IMR-90 (cell line): ENCODE measurements around the gene SPC25. TPM values are rescaled to one million over a fixed set of nuclear protein-coding genes. Genes with fewer than 3 reads are reported as not detected.

Experiments used
- ATAC-seq: fragments of 200-7000 bp; cut with Tn5 transposase; 2 replicates; pipeline ENCODE4 v1.9.1; 2020; ENCODE audit warnings: low read depth, mild to moderate bottlenecking, moderate library complexity
- BruUV-seq: library from RNA; stranded (reverse); fragments of 400-500 nt; replicated peaks from 2 replicates; lab custom pipeline; 2021; lab: Mats Ljungman, UMichigan
- CTCF ChIA-PET: fragments of 300-600 bp; formaldehyde crosslinking; extraction: SDS; loops from one replicate; lab custom pipeline; 2021; ENCODE audit warnings: antibody characterized with exemption; lab: Yijun Ruan, JAX
- POLR2A ChIA-PET: fragments of 300-600 bp; sonication (Branson Sonifier 250); formaldehyde crosslinking; loops from one replicate; lab custom pipeline; 2022; ENCODE audit warnings: antibody characterized with exemption; ENCODE audit not compliant: unreplicated experiment; lab: Charles Lee
- DNase-seq: peaks from one replicate; pipeline ENCODE4 v3.0.0; 2013
- H2AFZ ChIP-seq: replicated peaks from 2 replicates; pipeline ENCODE3; 2013; ENCODE audit warnings: low read length, mild to moderate bottlenecking; ENCODE audit not compliant: poor library complexity
- H2AK5ac ChIP-seq: 2 replicates; pipeline ENCODE4 v1.6.1; 2013; ENCODE audit warnings: low read depth, low read length, inconsistent platforms
- H2AK9ac ChIP-seq: replicated peaks from 2 replicates; pipeline ENCODE3; 2013; ENCODE audit warnings: mild to moderate bottlenecking, low read depth, low read length, moderate library complexity; ENCODE audit not compliant: poor library complexity
- H2BK120ac ChIP-seq: 2 replicates; pipeline ENCODE4 v1.6.1; 2013; ENCODE audit warnings: low read depth, low read length, inconsistent platforms
- H2BK15ac ChIP-seq: 3 replicates; pipeline ENCODE4 v1.6.1; 2013; ENCODE audit warnings: low read depth, low read length, inconsistent platforms
- H2BK20ac ChIP-seq: 2 replicates; pipeline ENCODE4 v1.6.1; 2013; ENCODE audit warnings: low read depth, mild to moderate bottlenecking, inconsistent platforms, low read length, moderate library complexity
- H2BK5ac ChIP-seq: 2 replicates; pipeline ENCODE4 v1.6.1; 2013; ENCODE audit warnings: mild to moderate bottlenecking, low read depth, low read length, inconsistent platforms; ENCODE audit not compliant: poor library complexity, severe bottlenecking
- H3K14ac ChIP-seq: replicated peaks from 2 replicates; pipeline ENCODE4 v1.6.1; 2013; ENCODE audit warnings: low read depth, low read length, inconsistent platforms
- H3K18ac ChIP-seq: 2 replicates; pipeline ENCODE4 v1.6.1; 2013; ENCODE audit warnings: low read depth, low read length, control low read depth
- H3K23ac ChIP-seq: 2 replicates; pipeline ENCODE4 v1.6.1; 2013; ENCODE audit warnings: low read depth, low read length, inconsistent platforms
- H3K27ac ChIP-seq: 2 replicates; pipeline ENCODE4 v1.5.1; 2013; ENCODE audit warnings: mild to moderate bottlenecking, control low read depth, low read length; ENCODE audit not compliant: insufficient read depth
- H3K27me3 ChIP-seq: 2 replicates; pipeline ENCODE4 v1.6.1; 2013; ENCODE audit warnings: low read length; ENCODE audit not compliant: control insufficient read depth, insufficient read depth
- H3K36me3 ChIP-seq: 2 replicates; pipeline ENCODE4 v1.6.1; 2013; ENCODE audit warnings: low read length, mixed read lengths; ENCODE audit not compliant: control insufficient read depth, insufficient read depth
- H3K4ac ChIP-seq: 2 replicates; pipeline ENCODE4 v1.6.1; 2013; ENCODE audit warnings: low read depth, low read length, inconsistent platforms
- H3K4me1 ChIP-seq: 2 replicates; pipeline ENCODE4 v1.6.1; 2013; ENCODE audit warnings: low read length, mixed read lengths; ENCODE audit not compliant: control insufficient read depth, insufficient read depth
- H3K4me2 ChIP-seq: 2 replicates; pipeline ENCODE4 v1.6.1; 2013; ENCODE audit warnings: low read depth, mild to moderate bottlenecking, control low read depth, low read length, moderate library complexity
- H3K4me3 ChIP-seq: 2 replicates; pipeline ENCODE4 v1.5.1; 2013; ENCODE audit warnings: low read depth, mild to moderate bottlenecking, control low read depth, low read length, moderate library complexity; ENCODE audit not compliant: insufficient read depth
- H3K56ac ChIP-seq: 2 replicates; pipeline ENCODE4 v1.6.1; 2013; ENCODE audit warnings: low read length, inconsistent platforms; ENCODE audit not compliant: insufficient read depth; ENCODE audit errors: extremely low read depth
- H3K79me1 ChIP-seq, 2 experiments: 2 replicates each; pipeline ENCODE4 v1.6.1; 2013; ENCODE audit warnings: low read length in 2 of 2, inconsistent platforms in 1 of 2, low read depth in 1 of 2
- H3K9ac ChIP-seq: 2 replicates; pipeline ENCODE4 v1.6.1; 2013; ENCODE audit warnings: low read depth, low read length, control low read depth
- H3K9me1 ChIP-seq: 2 replicates; pipeline ENCODE4 v1.6.1; 2013; ENCODE audit warnings: low read length, inconsistent platforms; ENCODE audit not compliant: insufficient read depth
- H3K9me3 ChIP-seq: 2 replicates; pipeline ENCODE4 v1.6.1; 2013; ENCODE audit warnings: low read length; ENCODE audit not compliant: control insufficient read depth, insufficient read depth
- H4K20me1 ChIP-seq: 2 replicates; pipeline ENCODE4 v1.6.1; 2013; ENCODE audit warnings: low read length, inconsistent platforms; ENCODE audit not compliant: insufficient read depth
- H4K5ac ChIP-seq: 2 replicates; pipeline ENCODE4 v1.6.1; 2013; ENCODE audit warnings: mild to moderate bottlenecking, low read depth, low read length, control low read depth
- H4K8ac ChIP-seq, 2 experiments: 2 replicates each; pipeline ENCODE4 v1.6.1; 2013; ENCODE audit warnings: low read depth in 2 of 2, low read length in 2 of 2, control low read depth in 1 of 2, inconsistent platforms in 1 of 2
- H4K91ac ChIP-seq: 2 replicates; pipeline ENCODE4 v1.6.1; 2013; ENCODE audit warnings: low read depth, low read length, inconsistent platforms; ENCODE audit not compliant: insufficient read depth
- BHLHE40 ChIP-seq: fragments of 150-350 bp; IDR thresholded peaks from 2 replicates; pipeline ENCODE4 v1.6.1; 2016; ENCODE audit warnings: mild to moderate bottlenecking, low read depth, low read length
- CEBPB ChIP-seq: IDR thresholded peaks from 2 replicates; pipeline ENCODE4 v1.6.1; 2012; ENCODE audit warnings: low read depth, low read length, improper control_type of control experiment
- CHD1 ChIP-seq: IDR thresholded peaks from 2 replicates; pipeline ENCODE4 v1.6.1; 2012; ENCODE audit warnings: low read depth, low read length, improper control_type of control experiment
- FOS ChIP-seq: fragments of 150-350 bp; IDR thresholded peaks from 2 replicates; pipeline ENCODE4 v1.6.1; 2016; ENCODE audit warnings: low read depth, low read length
- MAFK ChIP-seq: IDR thresholded peaks from 2 replicates; pipeline ENCODE4 v1.6.1; 2012; ENCODE audit warnings: low read depth, low read length, improper control_type of control experiment
- MAZ ChIP-seq: IDR thresholded peaks from 2 replicates; pipeline ENCODE4 v1.6.1; 2012; ENCODE audit warnings: low read depth, mild to moderate bottlenecking, low read length, improper control_type of control experiment, moderate library complexity, borderline replicate concordance
- MXI1 ChIP-seq: IDR thresholded peaks from 2 replicates; pipeline ENCODE4 v1.6.1; 2012; ENCODE audit warnings: low read depth, mild to moderate bottlenecking, low read length, moderate library complexity, borderline replicate concordance
- NFE2L2 ChIP-seq: fragments of 150-350 bp; IDR thresholded peaks from 2 replicates; pipeline ENCODE4 v1.6.1; 2016; ENCODE audit warnings: low read depth, mild to moderate bottlenecking, low read length
- POLR2A ChIP-seq: IDR thresholded peaks from 2 replicates; pipeline ENCODE4 v1.6.1; 2012; ENCODE audit warnings: mild to moderate bottlenecking, low read depth, low read length
- RAD21 ChIP-seq: IDR thresholded peaks from 2 replicates; pipeline ENCODE4 v1.6.1; 2012; ENCODE audit warnings: low read length, improper control_type of control experiment
- RCOR1 ChIP-seq: IDR thresholded peaks from 2 replicates; pipeline ENCODE4 v1.6.1; 2012; ENCODE audit warnings: mild to moderate bottlenecking, low read length, improper control_type of control experiment; ENCODE audit not compliant: insufficient replicate concordance
- RFX5 ChIP-seq: IDR thresholded peaks from 2 replicates; pipeline ENCODE4 v1.8.0; 2012; ENCODE audit warnings: low read depth, mild to moderate bottlenecking, low read length, moderate library complexity
- SMC3 ChIP-seq: fragments of 150-350 bp; IDR thresholded peaks from 2 replicates; pipeline ENCODE4 v1.6.1; 2016; ENCODE audit warnings: low read depth, mild to moderate bottlenecking, antibody characterized with exemption, low read length, moderate library complexity
- whole genome bisulfite sequencing, 2 experiments: methylation state at CpG; one replicate each; pipeline versions ENCODE4 v1.1.5 to v1.1.7; 2013; ENCODE audit warnings: missing lambda C conversion rate in 2 of 2; ENCODE audit not compliant: insufficient read length in 1 of 2; ENCODE audit errors: extremely low coverage in 2 of 2; 5-methylcytosine and 5-hydroxymethylcytosine counted together
- dilution Hi-C: fragments of 300-500 bp; cut with HindIII; formaldehyde crosslinking; loops from one replicate; pipeline ENCODE4 v1.14.3; 2018; ENCODE audit warnings: low sequenced_read_pairs; ENCODE audit not compliant: unreplicated experiment
- in situ Hi-C: fragments of 300-500 bp; cut with MboI; formaldehyde crosslinking; loops from 3 replicates; pipeline ENCODE4 v1.14.3; 2019; ENCODE audit warnings: low sequenced_read_pairs, inconsistent platforms, mixed read lengths
- intact Hi-C: fragments of 100-400 bp; cut with micrococcal nuclease; formaldehyde crosslinking; loops from 2 replicates; pipeline ENCODE4 v1.10.0; 2022
- polyA plus RNA-seq, 3 experiments: library from polyadenylated mRNA; depleted of rRNA; stranded (reverse); fragments of >200 nt; gene quantifications; 2 replicates each; pipeline ENCODE4 v1.2.3, GENCODE V29; 2012; ENCODE audit warnings: low replicate concordance in 1 of 3
- total RNA-seq: library from RNA; depleted of rRNA; stranded (reverse); fragments of >200 nt; gene quantifications from 2 replicates; pipeline ENCODE4 v1.2.3, GENCODE V29; 2012
- TF ChIP-seq, protein P1 (sequence below): conservative IDR thresholded peaks from 2 replicates; pipeline ENCODE4 v1.5.1; 2012; ENCODE audit warnings: mild to moderate bottlenecking, low read depth, low read length, improper control_type of control experiment
- TF ChIP-seq, protein P2 (sequence below): fragments of 150-350 bp; IDR thresholded peaks from 2 replicates; pipeline ENCODE4 v1.6.1; 2016; ENCODE audit warnings: low read depth, mild to moderate bottlenecking, low read length, moderate library complexity, borderline replicate concordance
- TF ChIP-seq, protein P3 (sequence below): fragments of 150-350 bp; IDR thresholded peaks from 2 replicates; pipeline ENCODE4 v1.6.1; 2017; ENCODE audit warnings: mild to moderate bottlenecking, antibody characterized with exemption, low read length, low read depth

SPC25 gene
- total and polyA plus RNA-seq, 2 of the 4 experiments (the other 2 are of a cell fraction), result 2.0 to 7.1 TPM

DNA sequence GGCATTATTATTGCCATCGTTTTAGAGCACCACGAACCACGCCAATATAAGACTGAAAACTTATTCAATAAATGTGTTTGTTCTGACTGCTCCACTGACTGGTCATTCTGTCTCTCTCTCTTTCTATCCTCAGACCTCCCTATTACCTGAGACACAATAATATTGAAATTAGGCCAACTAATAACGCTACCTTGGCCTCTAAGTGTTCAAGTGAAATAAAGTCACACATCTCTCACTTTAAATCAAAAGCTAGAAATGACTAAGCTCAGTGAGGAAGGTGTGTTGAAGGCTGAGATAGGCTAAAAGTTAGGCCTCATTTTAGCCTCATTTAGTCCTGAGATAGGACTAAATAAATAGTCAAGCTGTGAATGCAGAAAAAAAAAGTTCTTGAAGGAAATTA, 49.7 kb upstream of the SPC25 start:
- H2BK120ac ChIP-seq, result no peak overlapping the region
- CTCF ChIA-PET, result interaction anchor here (1.0 kb wide), 1 partner anchor 85 kb away, joined by 3 read pairs; no protein-coding TSS in a partner anchor
- no peak overlapping the region for H2AK5ac ChIP-seq
- no peak overlapping the region for H3K4me2 ChIP-seq
- BruUV-seq, result no TSS peak
- H3K18ac ChIP-seq, result no peak overlapping the region
- H3K79me1 ChIP-seq, result no peaks in the 10 kb centered on the region
- intact Hi-C loops (no loop called here), dilution Hi-C loops (no loop called here), in situ Hi-C loops (no loop called here)
- no peak overlapping the region for H2BK20ac ChIP-seq
- H2BK15ac ChIP-seq, result no peak overlapping the region
- no peak overlapping the region for H3K14ac ChIP-seq
- H3K23ac ChIP-seq, result no peak overlapping the region
- no peak for DNase-seq
- POLR2A ChIA-PET, result no interaction called here
- H3K9me1 ChIP-seq, result no peaks in the 10 kb centered on the region
- H2AK9ac ChIP-seq, result no peak overlapping the region
- ATAC-seq, result no peak
- H3K27ac ChIP-seq, result no peak overlapping the region
- no peaks in the 10 kb centered on the region for H3K9me3 ChIP-seq
- H4K8ac ChIP-seq, result no peak overlapping the region
- no peak overlapping the region for H4K91ac ChIP-seq
- H2AFZ ChIP-seq, result no peak overlapping the region
- no peak overlapping the region for H3K4ac ChIP-seq
- no peak overlapping the region for H3K4me3 ChIP-seq
- H3K4me1 ChIP-seq, result no peaks in the 10 kb centered on the region
- H3K36me3 ChIP-seq, result no peaks in the 10 kb centered on the region
- no CpG with 5 or more reads among the region's 4 CpGs for WGBS, 2 experiments
- H3K56ac ChIP-seq, result no peak overlapping the region
- no peaks in the 10 kb centered on the region for H4K20me1 ChIP-seq
- H3K27me3 ChIP-seq, result no peaks in the 10 kb centered on the region
- H4K5ac ChIP-seq, result no peak overlapping the region
- H2BK5ac ChIP-seq, result no peak overlapping the region
- H3K9ac ChIP-seq, result no peak overlapping the region
- TF ChIP-seq CEBPB (no peak), MAFK (no peak), SMC3 (no peak), MAZ (no peak), RCOR1 (no peak), BHLHE40 (no peak), NFE2L2 (no peak), FOS (no peak), RAD21 (no peak), RFX5 (no peak), POLR2A (no peak), MXI1 (no peak), CHD1 (no peak)
- TF ChIP-seq, protein P1, sequence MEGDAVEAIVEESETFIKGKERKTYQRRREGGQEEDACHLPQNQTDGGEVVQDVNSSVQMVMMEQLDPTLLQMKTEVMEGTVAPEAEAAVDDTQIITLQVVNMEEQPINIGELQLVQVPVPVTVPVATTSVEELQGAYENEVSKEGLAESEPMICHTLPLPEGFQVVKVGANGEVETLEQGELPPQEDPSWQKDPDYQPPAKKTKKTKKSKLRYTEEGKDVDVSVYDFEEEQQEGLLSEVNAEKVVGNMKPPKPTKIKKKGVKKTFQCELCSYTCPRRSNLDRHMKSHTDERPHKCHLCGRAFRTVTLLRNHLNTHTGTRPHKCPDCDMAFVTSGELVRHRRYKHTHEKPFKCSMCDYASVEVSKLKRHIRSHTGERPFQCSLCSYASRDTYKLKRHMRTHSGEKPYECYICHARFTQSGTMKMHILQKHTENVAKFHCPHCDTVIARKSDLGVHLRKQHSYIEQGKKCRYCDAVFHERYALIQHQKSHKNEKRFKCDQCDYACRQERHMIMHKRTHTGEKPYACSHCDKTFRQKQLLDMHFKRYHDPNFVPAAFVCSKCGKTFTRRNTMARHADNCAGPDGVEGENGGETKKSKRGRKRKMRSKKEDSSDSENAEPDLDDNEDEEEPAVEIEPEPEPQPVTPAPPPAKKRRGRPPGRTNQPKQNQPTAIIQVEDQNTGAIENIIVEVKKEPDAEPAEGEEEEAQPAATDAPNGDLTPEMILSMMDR, result no peak
- TF ChIP-seq, protein P2, sequence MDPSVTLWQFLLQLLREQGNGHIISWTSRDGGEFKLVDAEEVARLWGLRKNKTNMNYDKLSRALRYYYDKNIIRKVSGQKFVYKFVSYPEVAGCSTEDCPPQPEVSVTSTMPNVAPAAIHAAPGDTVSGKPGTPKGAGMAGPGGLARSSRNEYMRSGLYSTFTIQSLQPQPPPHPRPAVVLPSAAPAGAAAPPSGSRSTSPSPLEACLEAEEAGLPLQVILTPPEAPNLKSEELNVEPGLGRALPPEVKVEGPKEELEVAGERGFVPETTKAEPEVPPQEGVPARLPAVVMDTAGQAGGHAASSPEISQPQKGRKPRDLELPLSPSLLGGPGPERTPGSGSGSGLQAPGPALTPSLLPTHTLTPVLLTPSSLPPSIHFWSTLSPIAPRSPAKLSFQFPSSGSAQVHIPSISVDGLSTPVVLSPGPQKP, result no peak
- TF ChIP-seq, protein P3, sequence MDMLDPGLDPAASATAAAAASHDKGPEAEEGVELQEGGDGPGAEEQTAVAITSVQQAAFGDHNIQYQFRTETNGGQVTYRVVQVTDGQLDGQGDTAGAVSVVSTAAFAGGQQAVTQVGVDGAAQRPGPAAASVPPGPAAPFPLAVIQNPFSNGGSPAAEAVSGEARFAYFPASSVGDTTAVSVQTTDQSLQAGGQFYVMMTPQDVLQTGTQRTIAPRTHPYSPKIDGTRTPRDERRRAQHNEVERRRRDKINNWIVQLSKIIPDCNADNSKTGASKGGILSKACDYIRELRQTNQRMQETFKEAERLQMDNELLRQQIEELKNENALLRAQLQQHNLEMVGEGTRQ, result no peak
